ENCODE measurements around the gene E2F7. TPM values are rescaled to one million over a fixed set of nuclear protein-coding genes. Genes with fewer than 3 reads are reported as not detected.

E2F7 gene
- total and polyA plus RNA-seq, 2 of the 8 experiments (the other 6 are each of a cell fraction or from before 2014, with no cell fraction given), result 8.8 to 18.5 TPM

- no peaks in the 10 kb centered on the region for H3K27me3 ChIP-seq (replicated peaks in 1 of 4; ENCODE audit: control insufficient read depth in 3 of 4, extremely low read depth in 1 of 4, insufficient read depth in 3 of 4, low read length in 3 of 4)
- no peak overlapping the region for H3K4me2 ChIP-seq (ENCODE audit: insufficient read depth in 1 of 2, low read depth in 2 of 2, low read length in 2 of 2)
- ChIA-PET CTCF (ENCODE audit: partially characterized antibody) (interaction anchor here (0.6 to 4.5 kb wide), 25 partner anchors 10 to 1142 kb away, joined by 3 to 34 read pairs (median 4); partner anchors contain the start of gene E2F7), POLR2A (ENCODE audit: partially characterized antibody) (interaction anchor here (0.8 to 4.5 kb wide), 2 partner anchors 9 to 21 kb away, joined by 3 to 20 read pairs; no protein-coding TSS in a partner anchor)
- peaks cover 6 to 59% (median 41%) of the 10 kb centered on the region in 4 experiments; a peak in 7 of 8 replicates for H3K36me3 ChIP-seq (ENCODE audit: control insufficient read depth in 2 of 4, insufficient read depth in 4 of 4, low read length in 3 of 4)
- H3K4me1 ChIP-seq (replicated peaks in 1 of 4; ENCODE audit: control insufficient read depth in 3 of 4, insufficient read depth in 4 of 4, low read length in 3 of 4), result no peaks in the 10 kb centered on the region
- H2AK5ac ChIP-seq (ENCODE audit: low read depth, low read length), result no peak overlapping the region
- no peak overlapping the region for H4K91ac ChIP-seq (replicated peaks; ENCODE audit: insufficient read length, low read length)
- H3K56ac ChIP-seq (replicated peaks; ENCODE audit: insufficient read length, low read depth, low read length), result no peak overlapping the region
- no peak overlapping the region for H3K4me3 ChIP-seq (ENCODE audit: extremely low read depth in 1 of 4, insufficient read depth in 2 of 4, low read depth in 3 of 4, low read length in 4 of 4)
- H3K9ac ChIP-seq (replicated peaks in 1 of 4; ENCODE audit: extremely low read depth in 1 of 4, low read depth in 3 of 4, low read length in 3 of 4), result no peak overlapping the region
- H2BK12ac ChIP-seq (ENCODE audit: low read depth, low read length), result no peak overlapping the region
- H4K8ac ChIP-seq (ENCODE audit: extremely low read depth, insufficient read depth, low read length), result no peak overlapping the region
- no peak overlapping the region for H3K23ac ChIP-seq (ENCODE audit: insufficient read length)
- WGBS, 2 experiments (ENCODE audit: extremely low coverage in 1 of 2, insufficient coverage in 1 of 2, insufficient read length in 1 of 2, insufficient replicate concordance in 2 of 2, low coverage in 1 of 2, low lambda C conversion rate in 2 of 2, missing lambda C conversion rate in 1 of 2), result 86% methylated on average over 4 of the region's 4 CpGs; no CpG with 5 or more reads in 1 of the 2 experiments
- H4K5ac ChIP-seq (ENCODE audit: insufficient read length, low read depth, low read length), result no peak overlapping the region
- H3K4ac ChIP-seq (replicated peaks; ENCODE audit: insufficient read length, low read depth, low read length), result no peak overlapping the region
- H2BK15ac ChIP-seq (ENCODE audit: low read length), result no peak overlapping the region
- H3K14ac ChIP-seq (ENCODE audit: insufficient read length), result no peak overlapping the region
- no peak overlapping the region for H2BK20ac ChIP-seq (ENCODE audit: low read length)
- H3K27ac ChIP-seq (ENCODE audit: low read depth, low read length), result no peak overlapping the region
- H2BK120ac ChIP-seq (replicated peaks; ENCODE audit: low read depth, low read length), result no peak overlapping the region
- H3K18ac ChIP-seq (ENCODE audit: extremely low read depth, low read length), result no peak overlapping the region
- DNase-seq (ENCODE audit: low read depth in 1 of 2, low spot score in 2 of 2) (no peak), FAIRE-seq (no peak)
- 0 out of 4 replicates have a peak, but pooled peaks cover 0 to 2% of the 10 kb centered on the region in 2 experiments for H3K79me2 ChIP-seq (ENCODE audit: control insufficient read depth in 1 of 2, insufficient read depth in 2 of 2, low read length in 2 of 2)
- H3K79me1 ChIP-seq (ENCODE audit: low read depth, low read length), result 0 out of 2 replicates have a peak, but pooled peaks cover 2% of the 10 kb centered on the region
- no peak overlapping the region for H2BK5ac ChIP-seq (ENCODE audit: low read depth, low read length)
- no peak overlapping the region for H2AFZ ChIP-seq (ENCODE audit: low read length)
- H3K23me2 ChIP-seq (ENCODE audit: low read depth, low read length), result no peaks in the 10 kb centered on the region
- no peaks in the 10 kb centered on the region for H3K9me3 ChIP-seq (ENCODE audit: insufficient read depth in 2 of 2, low read depth in 1 of 2, low read length in 1 of 2)
- peaks cover 2 to 3% of the 10 kb centered on the region in 2 experiments for H4K20me1 ChIP-seq (replicated peaks in 1 of 2; ENCODE audit: control insufficient read depth in 1 of 2, insufficient read depth in 2 of 2, low read length in 2 of 2)
- TF ChIP-seq POLR2A (IDR thresholded peaks at IDR 0.05; ENCODE audit: control extremely low read depth in 1 of 2, low read depth in 2 of 2, low read length in 2 of 2), result no peak
- TF ChIP-seq CHD1 (IDR thresholded peaks at IDR 0.05; ENCODE audit: low read depth, low read length), result no peak
- TF ChIP-seq BCL11A (IDR thresholded peaks at IDR 0.05; ENCODE audit: low read depth in 2 of 2, low read length in 2 of 2), result no peak
- TF ChIP-seq TAF1 (IDR thresholded peaks at IDR 0.05; ENCODE audit: low read depth, low read length), result no peak
Measured at GRCh38 chr12:77049767-77050353, 15.5 kb downstream of the E2F7 start.

All from H1 (cell line).